NCI-H146 treated with DMSO at 0.1 percent for 48 hours (cell line): ENCODE measurements around the gene HSPG2.
"Not testable (repeated sequence)": the region's sequence is repeated elsewhere in the genome, so short reads cannot be mapped to it uniquely, and the experiment has no call there.

ENCODE experiments used
- DNase-seq: peaks from one replicate; lab custom pipeline; 2025; ENCODE audit not compliant: unreplicated experiment; lab: John Stamatoyannopoulos, UW

Gene HSPG2

GRCh38 chr1:21935393-21935804, 1.7 kb downstream of the HSPG2 start:
- DNase-seq = no peak

DNA sequence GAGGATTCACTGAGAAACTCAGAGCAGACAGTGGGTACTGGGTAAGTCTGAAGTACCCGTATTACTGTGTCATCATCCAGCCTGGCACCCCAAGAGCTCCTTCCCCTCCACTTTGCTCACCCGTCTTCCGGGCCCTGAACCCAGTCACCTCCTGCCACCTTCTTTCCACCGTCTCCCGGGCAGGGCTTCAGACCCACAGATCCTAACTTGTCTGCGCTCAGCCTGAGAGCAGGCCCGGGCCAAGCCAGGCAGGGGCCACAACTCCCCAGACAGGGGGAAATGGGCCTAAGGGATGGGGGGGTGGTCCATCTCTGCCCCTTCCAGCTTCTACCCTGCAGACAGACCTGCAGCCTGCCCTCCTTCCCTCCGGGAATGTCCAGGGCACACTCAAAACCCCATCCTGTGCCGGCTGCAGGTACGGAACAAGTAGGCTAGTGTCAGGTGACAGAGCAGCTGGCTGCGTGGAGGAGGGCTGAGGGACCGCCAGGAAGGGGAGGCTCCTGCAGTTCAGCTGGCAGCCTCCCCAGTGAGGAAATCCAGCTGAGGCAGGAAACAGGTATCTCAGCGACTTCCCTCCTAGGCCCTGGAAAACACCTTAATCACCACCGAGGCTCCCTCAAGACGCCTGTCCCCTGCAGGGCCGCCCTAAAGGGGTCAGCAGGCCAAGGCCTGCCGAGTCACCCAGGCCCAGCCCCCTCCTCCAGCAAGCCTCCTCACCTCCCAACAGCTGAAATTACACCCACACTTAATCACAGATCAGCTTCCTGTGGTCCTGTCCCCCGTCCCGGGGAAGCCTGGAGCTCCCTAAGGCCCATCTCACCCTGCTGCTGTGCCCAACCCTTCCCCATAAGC, 3.5 kb downstream of the HSPG2 start:
- no peak for DNase-seq

DNA sequence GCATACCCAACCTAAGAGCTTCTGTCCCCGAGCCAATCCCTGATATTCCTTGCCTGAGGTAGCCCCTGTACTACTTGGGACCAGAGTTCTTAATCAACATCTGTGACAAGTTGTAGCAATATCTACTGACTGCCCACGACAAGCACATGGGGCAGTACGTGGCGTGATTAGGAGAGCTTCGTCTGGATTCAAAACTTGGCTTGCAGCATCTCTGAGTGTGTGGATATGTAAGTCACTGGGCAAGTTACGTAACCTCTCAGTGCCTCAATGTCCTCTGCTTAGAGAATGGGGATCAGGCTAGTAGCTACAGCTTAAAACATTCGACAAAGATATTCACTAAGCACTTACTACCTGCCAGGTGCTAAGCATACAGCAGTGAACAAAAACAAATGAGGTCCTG, 5.0 kb downstream of the HSPG2 start:
- no peak for DNase-seq

DNA sequence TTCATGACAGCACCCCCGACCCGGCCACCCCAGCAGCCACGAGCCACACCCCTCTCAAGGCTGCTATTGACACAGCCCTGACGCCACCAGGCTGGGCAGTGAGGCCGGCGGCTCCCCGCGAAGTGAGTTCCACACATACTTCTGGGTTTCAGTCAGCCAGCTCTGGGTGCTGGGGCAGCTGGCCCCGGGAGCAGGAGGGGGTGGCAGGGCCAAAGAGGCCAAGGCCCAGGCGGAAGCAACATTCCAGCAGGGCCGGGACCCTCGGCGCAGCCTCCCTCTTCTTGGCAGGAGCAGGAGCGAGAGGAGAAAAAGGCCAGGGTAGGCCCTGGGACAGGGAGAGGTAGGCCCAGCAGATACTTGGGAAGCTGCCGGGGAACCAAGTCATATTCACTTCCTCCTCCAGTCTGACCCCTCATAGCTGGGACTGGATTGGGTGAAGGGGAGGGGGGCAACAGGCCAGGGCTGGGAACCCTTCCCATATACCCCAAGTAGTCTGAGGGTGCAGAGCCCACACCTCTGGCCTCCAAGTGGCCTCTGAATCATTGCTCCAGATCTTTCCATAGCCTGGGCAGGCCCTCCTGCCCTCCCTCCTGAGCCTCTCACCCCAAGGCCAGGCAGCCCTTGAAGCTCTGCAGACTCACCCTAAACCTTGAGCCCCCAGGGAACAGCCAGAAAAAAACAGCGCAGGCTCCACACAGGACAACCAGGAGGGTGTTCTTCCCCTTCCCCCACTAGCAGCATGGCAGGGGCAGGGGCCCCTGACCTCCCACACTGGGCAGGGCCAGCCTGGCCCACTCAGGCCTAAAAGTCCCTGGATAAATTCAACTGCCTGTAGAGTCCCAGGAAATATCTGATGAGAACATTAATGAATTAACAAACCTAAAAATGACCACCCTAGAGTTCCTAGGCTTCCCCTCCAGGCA, 5.7 kb downstream of the HSPG2 start:
- no peak for DNase-seq

GRCh38 chr1:21930629-21931170, 6.4 kb downstream of the HSPG2 start:
- DNase-seq = no peak

DNA sequence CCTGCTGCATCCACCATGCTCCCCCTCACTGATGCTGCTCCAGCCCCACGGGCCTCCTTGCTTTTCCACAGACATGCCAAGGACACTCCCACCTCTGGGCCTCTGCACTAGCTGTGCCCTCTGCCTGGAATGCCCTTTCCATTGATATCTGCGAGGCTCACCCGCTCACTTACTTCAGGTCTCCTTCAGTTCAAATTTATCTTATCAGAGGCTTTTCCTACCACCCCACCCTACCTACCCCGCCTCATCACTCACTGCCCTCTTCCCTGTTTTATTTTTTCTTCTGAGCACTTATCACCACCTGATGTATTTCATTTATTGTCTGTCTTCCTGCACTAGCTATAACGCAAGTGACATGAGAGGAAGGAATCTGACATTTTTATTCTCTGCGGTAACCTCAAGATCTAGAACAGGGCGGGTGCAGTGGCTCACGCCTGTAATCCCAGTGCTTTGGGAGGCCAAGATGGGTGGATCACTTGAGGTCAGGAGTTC, 7.0 kb downstream of the HSPG2 start:
- no peak for DNase-seq

- no peak for DNase-seq
Observed at GRCh38 chr1:21927533-21928237, 9.4 kb downstream of the HSPG2 start.

DNA sequence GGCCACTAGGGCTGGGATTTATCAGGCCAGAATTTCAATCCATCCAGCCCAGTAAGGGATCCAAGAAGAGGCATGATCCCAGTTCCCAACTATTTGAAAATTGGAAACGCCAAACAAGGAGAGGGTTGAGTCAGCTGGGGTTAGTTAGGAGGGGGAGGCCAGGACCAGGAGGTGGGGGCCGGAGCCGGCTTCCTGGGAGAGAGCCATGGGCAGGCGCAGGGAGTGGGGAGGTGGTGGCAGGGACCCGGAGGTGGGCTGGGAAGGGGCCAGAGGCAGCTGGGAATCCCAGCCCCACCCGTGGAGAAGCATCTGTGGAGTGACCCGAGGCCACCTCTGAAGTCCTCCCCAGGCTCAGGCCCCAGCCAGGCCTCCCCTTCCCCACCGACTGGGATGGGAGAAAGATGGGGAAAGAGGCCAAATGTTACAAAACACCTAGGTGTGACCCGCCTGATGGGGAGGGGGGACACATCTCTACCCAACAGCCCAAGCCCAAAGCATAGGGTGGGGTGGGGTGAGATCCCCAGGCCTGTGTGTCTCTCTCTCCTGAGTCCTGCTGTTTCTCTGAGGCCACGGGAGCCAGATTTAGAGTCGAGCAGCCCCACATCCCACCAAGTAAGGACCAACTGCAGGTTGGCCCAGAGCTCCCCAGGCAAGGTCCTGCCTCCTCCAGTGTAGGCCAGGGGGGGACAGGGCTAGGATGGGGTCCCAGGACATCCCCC, 10.1 kb downstream of the HSPG2 start:
- DNase-seq = no peak

- DNase-seq = no peak
Observed at GRCh38 chr1:21926065-21926464, 11.0 kb downstream of the HSPG2 start.

DNA sequence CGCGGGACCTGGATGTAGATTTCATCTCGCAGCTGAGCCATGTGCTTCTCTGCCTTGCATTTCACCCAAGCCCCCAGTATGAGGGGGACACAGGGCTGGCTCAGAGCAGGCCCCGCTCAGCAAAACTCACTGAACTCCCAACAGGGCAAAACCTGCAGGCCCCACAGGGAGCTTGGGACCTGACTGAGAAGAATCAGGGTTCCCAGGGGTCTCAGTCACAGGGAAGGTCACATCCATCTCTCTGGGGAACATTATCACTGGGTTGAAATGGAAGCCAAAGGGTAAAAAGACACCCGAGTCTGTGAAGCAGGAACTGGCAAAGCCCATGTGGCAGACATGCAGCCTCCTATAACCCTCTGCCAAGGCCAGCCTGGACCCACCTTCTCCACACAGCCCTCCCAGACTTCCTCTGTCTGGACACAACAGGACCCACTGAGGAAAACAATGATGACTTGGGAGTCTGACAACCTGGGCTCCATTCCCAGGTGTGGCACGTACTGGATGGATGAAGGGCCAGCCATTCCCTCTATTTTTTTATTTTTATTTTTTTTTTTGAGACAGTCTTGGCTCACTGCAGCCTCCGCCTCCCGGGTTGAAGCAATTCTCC, 11.7 kb downstream of the HSPG2 start:
- DNase-seq = no peak

- no peak for DNase-seq
Observed at GRCh38 chr1:21924503-21925005, 12.6 kb downstream of the HSPG2 start.

- DNase-seq = no peak
Observed at GRCh38 chr1:21922090-21923013, 14.8 kb downstream of the HSPG2 start.

- no peak for DNase-seq
Observed at GRCh38 chr1:21921100-21921875, 15.8 kb downstream of the HSPG2 start.

DNA sequence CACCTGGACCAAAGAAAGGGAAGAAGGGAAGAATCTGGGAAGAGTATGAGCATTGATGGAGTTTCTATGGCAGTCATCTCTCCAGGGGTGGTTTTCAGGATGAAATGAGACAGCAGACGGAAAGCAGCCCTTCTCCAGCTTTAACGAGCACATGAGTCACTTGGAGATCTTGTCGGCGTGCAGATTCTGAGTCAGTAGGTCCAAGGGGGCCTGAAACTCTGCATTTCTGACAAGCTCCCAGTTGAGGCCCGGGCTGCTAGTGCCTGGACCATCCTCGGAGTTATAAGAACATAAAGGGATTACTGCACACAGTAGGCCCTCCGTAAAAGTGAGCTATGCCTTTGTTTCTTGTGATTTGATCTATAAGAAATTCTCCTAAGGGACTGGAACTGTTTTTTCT, 17.6 kb downstream of the HSPG2 start:
- DNase-seq = no peak

DNA sequence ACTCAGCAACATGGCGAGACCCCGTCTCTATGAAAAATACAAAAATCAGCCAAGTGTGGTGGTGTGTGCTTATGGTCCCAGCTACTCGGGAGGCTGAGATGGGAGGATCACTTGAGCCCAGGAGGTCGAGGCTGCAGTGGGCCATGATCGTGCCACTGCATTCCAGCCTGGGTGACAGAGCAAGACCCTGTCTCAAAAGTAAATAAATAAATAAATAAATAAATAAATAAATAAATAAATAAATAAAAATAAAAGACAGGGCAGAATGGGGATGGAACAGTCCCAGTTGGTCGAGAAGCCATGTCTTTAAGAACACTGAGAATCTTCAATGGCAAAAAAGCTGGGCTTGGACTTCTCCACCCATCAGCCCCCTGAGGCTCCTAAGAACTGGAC, 19.9 kb downstream of the HSPG2 start:
- not testable (repeated sequence) for DNase-seq

- DNase-seq = no peak
Observed at GRCh38 chr1:21916447-21917238, 20.5 kb downstream of the HSPG2 start.
